ENCODE data around the gene ABCC12. TPM values are rescaled to one million over a fixed set of nuclear protein-coding genes. Genes with fewer than 3 reads are reported as not detected.

ABCC12 gene
- total and polyA plus RNA-seq, 10 of the 15 experiments (the other 5 are each of a cell fraction or from before 2014, with no cell fraction given): 0.02 to 0.03 (median 0.03) TPM; not detected in 6

DNA sequence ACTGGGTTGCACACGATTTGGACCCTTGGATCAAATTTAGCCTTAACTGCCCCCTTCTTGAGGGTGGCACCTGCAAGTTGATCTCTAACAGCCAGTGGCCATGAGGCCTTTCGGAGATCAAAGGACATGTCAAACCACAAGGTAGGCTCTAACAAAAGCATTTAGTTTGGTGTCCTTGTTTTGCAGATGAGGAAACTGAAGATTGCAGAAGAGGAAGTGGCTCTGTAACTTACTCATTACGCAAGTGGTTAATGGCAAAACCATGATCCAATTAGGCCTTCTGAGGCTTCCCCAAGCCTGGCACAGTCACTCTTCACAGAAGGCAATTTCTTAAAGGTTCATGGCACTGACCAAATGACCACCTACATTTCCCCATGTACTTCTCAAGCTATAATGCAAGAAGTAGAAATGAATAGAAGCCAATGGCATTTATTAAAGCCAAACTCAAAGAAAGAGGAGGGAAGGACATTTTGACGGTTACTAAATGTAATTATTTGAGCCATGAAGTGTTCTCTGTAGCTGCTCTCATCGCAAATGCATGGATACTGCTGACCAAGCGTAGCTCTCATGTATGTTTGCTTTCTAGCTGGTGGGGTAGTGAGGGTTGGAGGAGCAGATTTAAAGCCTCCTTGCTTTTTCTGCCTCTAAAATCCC lies 32.8 kb upstream of the ABCC12 start (continued):
- TF ChIP-seq STAT3 (IDR thresholded peaks at IDR 0.05; ENCODE audit: low read depth, low read length) (no peak), YY1 (IDR thresholded peaks at IDR 0.05; ENCODE audit: low read depth, low read length) (no peak), EED (IDR thresholded peaks at IDR 0.05; ENCODE audit: low read depth) (peak; percentile 63; the same call in 1 of the 2 replicates), GATAD2B (conservative IDR thresholded peaks at IDR 0.05; ENCODE audit: low read depth) (peak; percentile 80), CREM (IDR thresholded peaks at IDR 0.05; ENCODE audit: low read depth) (peak; percentile 68), ZZZ3 (IDR thresholded peaks at IDR 0.05; ENCODE audit: control insufficient read depth, insufficient read length, low read depth) (no peak), SREBF1 (IDR thresholded peaks at IDR 0.05; ENCODE audit: low read length) (no peak), KDM1A (IDR thresholded peaks at IDR 0.05; ENCODE audit: borderline replicate concordance) (no peak), SRF (IDR thresholded peaks at IDR 0.05; ENCODE audit: low read depth in 2 of 2, low read length in 2 of 2) (no peak), EGR1 (IDR thresholded peaks at IDR 0.05; ENCODE audit: borderline replicate concordance in 1 of 2, low read depth in 2 of 2, low read length in 2 of 2) (no peak), MXI1 (IDR thresholded peaks at IDR 0.05; ENCODE audit: low read depth, low read length) (no peak), ASH2L (IDR thresholded peaks at IDR 0.05; ENCODE audit: borderline replicate concordance, low read depth) (no peak), EZH2 (IDR thresholded peaks at IDR 0.05; ENCODE audit: borderline replicate concordance, control insufficient read depth, low read depth, low read length) (no peak), SMARCA5 (IDR thresholded peaks at IDR 0.05) (no peak), POU2F2 (IDR thresholded peaks at IDR 0.05; ENCODE audit: borderline replicate concordance, low read depth, low read length) (peak; percentile 79; the same call in 1 of the 3 replicates), GABPA (IDR thresholded peaks at IDR 0.05; ENCODE audit: low read depth) (no peak), TARDBP (IDR thresholded peaks at IDR 0.05; ENCODE audit: borderline replicate concordance) (no peak), SREBF2 (IDR thresholded peaks at IDR 0.05; ENCODE audit: low read length) (no peak), BACH1 (IDR thresholded peaks at IDR 0.05; ENCODE audit: borderline replicate concordance) (peak; percentile 92), SP1 (IDR thresholded peaks at IDR 0.05; ENCODE audit: low read depth, low read length) (peak; percentile 20), RB1 (IDR thresholded peaks at IDR 0.05; ENCODE audit: borderline replicate concordance) (no peak)
- TF ChIP-seq, protein P1, sequence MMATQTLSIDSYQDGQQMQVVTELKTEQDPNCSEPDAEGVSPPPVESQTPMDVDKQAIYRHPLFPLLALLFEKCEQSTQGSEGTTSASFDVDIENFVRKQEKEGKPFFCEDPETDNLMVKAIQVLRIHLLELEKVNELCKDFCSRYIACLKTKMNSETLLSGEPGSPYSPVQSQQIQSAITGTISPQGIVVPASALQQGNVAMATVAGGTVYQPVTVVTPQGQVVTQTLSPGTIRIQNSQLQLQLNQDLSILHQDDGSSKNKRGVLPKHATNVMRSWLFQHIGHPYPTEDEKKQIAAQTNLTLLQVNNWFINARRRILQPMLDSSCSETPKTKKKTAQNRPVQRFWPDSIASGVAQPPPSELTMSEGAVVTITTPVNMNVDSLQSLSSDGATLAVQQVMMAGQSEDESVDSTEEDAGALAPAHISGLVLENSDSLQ (IDR thresholded peaks at IDR 0.05): peak; percentile 44; the same call in 1 of the 2 replicates
- TF ChIP-seq, protein P2, sequence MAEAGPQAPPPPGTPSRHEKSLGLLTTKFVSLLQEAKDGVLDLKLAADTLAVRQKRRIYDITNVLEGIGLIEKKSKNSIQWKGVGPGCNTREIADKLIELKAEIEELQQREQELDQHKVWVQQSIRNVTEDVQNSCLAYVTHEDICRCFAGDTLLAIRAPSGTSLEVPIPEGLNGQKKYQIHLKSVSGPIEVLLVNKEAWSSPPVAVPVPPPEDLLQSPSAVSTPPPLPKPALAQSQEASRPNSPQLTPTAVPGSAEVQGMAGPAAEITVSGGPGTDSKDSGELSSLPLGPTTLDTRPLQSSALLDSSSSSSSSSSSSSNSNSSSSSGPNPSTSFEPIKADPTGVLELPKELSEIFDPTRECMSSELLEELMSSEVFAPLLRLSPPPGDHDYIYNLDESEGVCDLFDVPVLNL (IDR thresholded peaks at IDR 0.05; ENCODE audit: low read depth, low read length): no peak
- TF ChIP-seq, protein P3, sequence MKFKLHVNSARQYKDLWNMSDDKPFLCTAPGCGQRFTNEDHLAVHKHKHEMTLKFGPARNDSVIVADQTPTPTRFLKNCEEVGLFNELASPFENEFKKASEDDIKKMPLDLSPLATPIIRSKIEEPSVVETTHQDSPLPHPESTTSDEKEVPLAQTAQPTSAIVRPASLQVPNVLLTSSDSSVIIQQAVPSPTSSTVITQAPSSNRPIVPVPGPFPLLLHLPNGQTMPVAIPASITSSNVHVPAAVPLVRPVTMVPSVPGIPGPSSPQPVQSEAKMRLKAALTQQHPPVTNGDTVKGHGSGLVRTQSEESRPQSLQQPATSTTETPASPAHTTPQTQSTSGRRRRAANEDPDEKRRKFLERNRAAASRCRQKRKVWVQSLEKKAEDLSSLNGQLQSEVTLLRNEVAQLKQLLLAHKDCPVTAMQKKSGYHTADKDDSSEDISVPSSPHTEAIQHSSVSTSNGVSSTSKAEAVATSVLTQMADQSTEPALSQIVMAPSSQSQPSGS (IDR thresholded peaks at IDR 0.05; ENCODE audit: low read length): peak; percentile 67
- TF ChIP-seq, protein P4, sequence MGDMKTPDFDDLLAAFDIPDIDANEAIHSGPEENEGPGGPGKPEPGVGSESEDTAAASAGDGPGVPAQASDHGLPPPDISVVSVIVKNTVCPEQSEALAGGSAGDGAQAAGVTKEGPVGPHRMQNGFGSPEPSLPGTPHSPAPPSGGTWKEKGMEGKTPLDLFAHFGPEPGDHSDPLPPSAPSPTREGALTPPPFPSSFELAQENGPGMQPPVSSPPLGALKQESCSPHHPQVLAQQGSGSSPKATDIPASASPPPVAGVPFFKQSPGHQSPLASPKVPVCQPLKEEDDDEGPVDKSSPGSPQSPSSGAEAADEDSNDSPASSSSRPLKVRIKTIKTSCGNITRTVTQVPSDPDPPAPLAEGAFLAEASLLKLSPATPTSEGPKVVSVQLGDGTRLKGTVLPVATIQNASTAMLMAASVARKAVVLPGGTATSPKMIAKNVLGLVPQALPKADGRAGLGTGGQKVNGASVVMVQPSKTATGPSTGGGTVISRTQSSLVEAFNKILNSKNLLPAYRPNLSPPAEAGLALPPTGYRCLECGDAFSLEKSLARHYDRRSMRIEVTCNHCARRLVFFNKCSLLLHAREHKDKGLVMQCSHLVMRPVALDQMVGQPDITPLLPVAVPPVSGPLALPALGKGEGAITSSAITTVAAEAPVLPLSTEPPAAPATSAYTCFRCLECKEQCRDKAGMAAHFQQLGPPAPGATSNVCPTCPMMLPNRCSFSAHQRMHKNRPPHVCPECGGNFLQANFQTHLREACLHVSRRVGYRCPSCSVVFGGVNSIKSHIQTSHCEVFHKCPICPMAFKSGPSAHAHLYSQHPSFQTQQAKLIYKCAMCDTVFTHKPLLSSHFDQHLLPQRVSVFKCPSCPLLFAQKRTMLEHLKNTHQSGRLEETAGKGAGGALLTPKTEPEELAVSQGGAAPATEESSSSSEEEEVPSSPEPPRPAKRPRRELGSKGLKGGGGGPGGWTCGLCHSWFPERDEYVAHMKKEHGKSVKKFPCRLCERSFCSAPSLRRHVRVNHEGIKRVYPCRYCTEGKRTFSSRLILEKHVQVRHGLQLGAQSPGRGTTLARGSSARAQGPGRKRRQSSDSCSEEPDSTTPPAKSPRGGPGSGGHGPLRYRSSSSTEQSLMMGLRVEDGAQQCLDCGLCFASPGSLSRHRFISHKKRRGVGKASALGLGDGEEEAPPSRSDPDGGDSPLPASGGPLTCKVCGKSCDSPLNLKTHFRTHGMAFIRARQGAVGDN (IDR thresholded peaks at IDR 0.05): peak; percentile 52; the same call in 1 of the 2 replicates

Data from GM12878 (cell line).